Activated T-cell treated with anti-CD3 and anti-CD28 coated beads, Interleukin-2, amount 50 U/mL, for 72 hours (primary cell): Measurements from ENCODE around the gene NEDD9. TPM values are rescaled to one million over a fixed set of nuclear protein-coding genes. Genes with fewer than 3 reads are reported as not detected.

Experiments
- ATAC-seq, 2 donors: fragments of 150-1000 bp; cut with Tn5 transposase; replicated peaks in 1 of 2; 2 replicates each; pipeline ENCODE4 v1.10.0; 2021; ENCODE audit warnings: moderate library complexity in 2 of 2, mild to moderate bottlenecking in 1 of 2
- DNase-seq, 2 donors: peaks; one replicate each; pipeline ENCODE4 v3.0.0; 2021 to 2022; ENCODE audit warnings: mixed read lengths in 1 of 2
- H3K27ac Mint-ChIP-seq: one replicate; pipeline ENCODE4 v1.8.0; 2022; ENCODE audit warnings: mild to moderate bottlenecking, moderate library complexity, mixed read lengths
- H3K27me3 Mint-ChIP-seq: one replicate; pipeline ENCODE4 v1.8.0; 2022; ENCODE audit warnings: low read depth, mixed read lengths
- H3K36me3 Mint-ChIP-seq, 2 donors: one replicate each; pipeline ENCODE4 v1.8.0; 2022; ENCODE audit warnings: mixed read lengths in 2 of 2, mild to moderate bottlenecking in 1 of 2; ENCODE audit not compliant: insufficient read depth in 2 of 2
- H3K4me1 Mint-ChIP-seq: one replicate; pipeline ENCODE4 v1.8.0; 2022; ENCODE audit warnings: low read depth, mixed read lengths
- H3K4me3 Mint-ChIP-seq, 2 donors: one replicate each; pipeline ENCODE4 v1.8.0; 2022; ENCODE audit warnings: mild to moderate bottlenecking in 2 of 2, mixed read lengths in 2 of 2, moderate library complexity in 2 of 2
- H3K9me3 Mint-ChIP-seq, 2 donors: one replicate each; pipeline ENCODE4 v1.8.0; 2022; ENCODE audit warnings: mixed read lengths in 2 of 2
- total RNA-seq, 2 donors: library from RNA; stranded (reverse); gene quantifications; one replicate each; pipeline ENCODE4 v1.2.3, GENCODE V29; 2022

NEDD9 gene
- total RNA-seq, 2 donors from 2014 or later: 20.8 to 36.4 TPM

DNA sequence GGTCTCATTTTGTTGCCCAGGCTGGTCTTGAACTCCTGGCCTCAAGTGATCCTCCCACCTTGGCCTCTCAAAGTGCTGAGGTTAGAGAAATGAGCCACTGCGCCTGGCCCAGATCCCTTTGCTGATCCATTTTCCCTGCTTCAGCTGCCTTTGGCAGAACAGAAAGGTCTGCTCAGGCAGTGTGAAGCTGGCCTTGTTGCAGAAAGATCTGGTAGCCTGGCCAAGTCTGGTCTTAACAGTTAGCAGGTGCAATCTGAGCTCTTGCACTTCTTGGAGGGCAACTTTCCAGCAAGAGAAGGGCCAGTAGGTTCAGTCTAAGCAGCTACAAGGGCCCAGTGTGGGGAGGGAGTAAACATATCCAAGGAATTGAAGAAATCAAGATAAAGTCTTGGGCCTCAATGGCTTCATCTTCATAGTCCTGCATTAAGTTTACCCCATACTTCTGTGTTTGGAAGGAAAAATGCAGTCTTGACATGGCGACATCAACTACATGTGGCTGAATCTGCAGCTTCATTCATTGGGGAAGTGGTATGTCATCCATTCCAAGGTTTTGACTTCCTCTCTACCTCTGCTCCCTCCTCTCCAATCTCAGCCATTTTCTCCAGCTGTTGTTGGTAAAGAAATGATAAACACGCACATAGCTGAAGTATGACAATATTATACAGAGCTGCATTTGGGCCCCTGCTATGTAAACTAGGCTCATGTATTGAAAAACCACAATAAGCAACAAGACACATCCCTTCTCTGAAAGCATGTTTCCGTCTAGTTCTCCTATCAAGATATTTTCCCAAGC lies 39.0 kb upstream of the NEDD9 start:
- Mint-ChIP-seq H3K4me1 (peaks cover 16% of the 10 kb centered on the region), H3K27me3 (no peaks in the 10 kb centered on the region), H3K4me3 (no peak overlapping the region), H3K9me3 (no peaks in the 10 kb centered on the region), H3K36me3 (peaks cover 0 to 2% of the 10 kb centered on the region in 2 donors), H3K27ac (no peak overlapping the region)
- no peak for DNase-seq
- no peak for ATAC-seq

DNA sequence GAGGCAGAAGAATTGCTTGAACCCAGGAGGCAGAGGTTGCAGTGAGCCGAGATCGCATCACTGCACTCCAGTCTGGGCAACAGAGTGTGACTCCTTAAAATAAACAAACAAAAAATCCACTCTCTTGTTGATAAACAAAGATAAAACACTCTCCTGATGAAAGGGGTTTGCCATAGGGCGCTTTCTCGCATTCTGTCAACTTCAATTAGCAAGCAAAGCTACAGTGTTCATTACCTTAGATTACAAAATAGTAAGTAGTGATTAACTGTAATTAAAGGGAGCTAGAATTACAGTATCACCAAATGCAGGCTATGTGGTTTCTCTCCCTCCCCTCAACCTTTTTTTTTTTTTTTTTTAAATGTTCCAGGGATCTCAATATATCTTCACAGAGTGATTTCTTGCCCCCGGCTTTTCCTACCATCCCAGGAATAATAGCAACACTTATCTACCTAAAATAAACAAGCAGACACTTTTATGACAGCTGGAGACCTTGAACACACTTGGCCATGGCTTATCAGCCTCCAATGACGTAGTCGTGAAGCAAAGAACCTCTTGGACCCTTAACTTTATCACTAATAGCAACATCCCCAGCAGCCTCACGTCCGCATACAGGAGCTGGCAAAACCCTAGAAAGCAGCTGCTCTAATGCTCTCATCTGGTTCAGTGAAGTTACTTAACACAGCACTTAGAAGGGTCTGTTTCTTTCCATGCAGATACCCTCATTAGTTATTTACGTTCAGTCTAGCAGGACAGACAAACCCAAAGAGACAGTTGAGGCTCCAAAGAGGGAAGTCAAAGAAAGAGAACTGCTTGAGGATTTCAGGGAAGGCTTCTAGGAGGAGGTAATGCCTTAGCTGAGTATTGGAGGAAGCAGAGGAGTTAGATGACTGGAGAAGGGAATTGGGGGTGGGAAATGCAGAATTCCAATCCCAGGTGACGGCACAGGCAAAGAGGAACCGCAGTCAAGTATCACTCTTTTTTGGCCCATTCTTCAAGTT lies 37.9 kb upstream of the NEDD9 start:
- Mint-ChIP-seq H3K27ac (no peak overlapping the region), H3K4me3 (no peak overlapping the region), H3K27me3 (no peaks in the 10 kb centered on the region), H3K36me3 (peaks cover 0 to 2% of the 10 kb centered on the region in 2 donors), H3K9me3 (no peaks in the 10 kb centered on the region), H3K4me1 (peaks cover 6% of the 10 kb centered on the region)
- DNase-seq (no peak), ATAC-seq (no peak)

DNA sequence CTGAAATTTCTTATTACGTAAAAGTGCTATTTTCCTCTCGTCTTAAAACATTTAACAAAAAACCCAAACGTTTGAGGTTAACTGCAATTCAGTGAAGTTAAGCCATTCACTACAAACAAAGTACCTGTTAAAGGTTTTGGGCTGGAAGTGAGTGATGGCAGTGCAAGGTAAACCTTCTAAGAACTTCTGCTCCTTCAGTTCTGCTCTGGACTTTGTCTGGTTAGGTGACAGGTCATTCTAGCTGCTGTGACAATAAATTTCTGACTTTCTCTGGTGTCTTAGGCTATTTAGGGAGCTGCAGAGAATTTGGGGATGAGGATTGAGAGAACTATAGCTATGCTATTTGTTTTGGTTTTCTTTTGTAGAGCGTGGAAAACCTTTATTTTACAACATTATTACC lies 36.5 kb upstream of the NEDD9 start:
- no peak for DNase-seq
- Mint-ChIP-seq H3K36me3 (peaks cover 0 to 2% of the 10 kb centered on the region in 2 donors), H3K4me3 (no peak overlapping the region), H3K9me3 (no peaks in the 10 kb centered on the region), H3K27me3 (no peaks in the 10 kb centered on the region), H3K27ac (no peak overlapping the region), H3K4me1 (peaks cover 4% of the 10 kb centered on the region)
- ATAC-seq: no peak

DNA sequence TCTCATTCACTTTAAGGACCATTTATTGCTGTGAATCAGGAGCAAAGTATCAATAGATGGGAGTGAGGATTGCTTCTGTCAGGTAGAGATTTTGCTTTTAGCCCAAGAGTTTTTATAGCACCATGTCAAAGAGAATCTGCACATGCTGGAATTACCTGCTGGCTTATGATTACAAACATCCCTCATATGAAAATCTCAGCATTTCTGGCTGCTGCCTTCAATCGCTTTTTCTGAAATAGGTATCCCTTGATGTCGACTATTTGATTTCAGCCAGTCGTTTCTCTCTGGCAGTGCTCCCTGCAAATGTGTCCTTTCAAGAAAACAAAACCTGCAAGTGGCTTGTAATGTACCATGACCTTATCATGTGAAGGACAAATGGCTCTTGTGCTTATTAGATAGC lies 34.5 kb upstream of the NEDD9 start:
- DNase-seq: no peak
- no peak overlapping the region for H3K27ac Mint-ChIP-seq
- peaks cover 15% of the 10 kb centered on the region for H3K4me1 Mint-ChIP-seq
- no peaks in the 10 kb centered on the region for H3K9me3 Mint-ChIP-seq
- H3K36me3 Mint-ChIP-seq: no peaks in the 10 kb centered on the region
- ATAC-seq: no peak
- H3K4me3 Mint-ChIP-seq: no peak overlapping the region
- H3K27me3 Mint-ChIP-seq: no peaks in the 10 kb centered on the region

DNA sequence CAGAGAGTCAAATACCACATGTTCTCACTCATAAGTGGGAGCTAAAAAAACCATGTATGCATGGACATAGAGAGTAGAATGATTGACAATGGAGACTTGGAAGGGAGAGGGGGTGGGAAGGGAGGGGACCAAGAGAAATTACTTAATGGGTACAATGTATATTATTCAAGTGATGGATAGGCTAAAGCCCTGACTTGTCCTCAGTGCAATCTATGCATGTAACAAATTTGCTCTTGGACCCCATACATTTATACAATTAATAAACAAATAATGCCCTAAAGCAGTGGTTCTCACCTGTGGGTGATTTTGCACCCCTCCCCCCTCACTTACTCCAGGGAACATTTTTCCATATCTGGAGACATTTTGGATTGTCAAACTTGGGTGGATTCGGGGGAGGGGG lies 33.5 kb upstream of the NEDD9 start:
- no peak overlapping the region for H3K4me3 Mint-ChIP-seq
- ATAC-seq (no peak), DNase-seq (no peak)
- no peaks in the 10 kb centered on the region for H3K9me3 Mint-ChIP-seq
- no peaks in the 10 kb centered on the region for H3K36me3 Mint-ChIP-seq
- H3K4me1 Mint-ChIP-seq: peaks cover 15% of the 10 kb centered on the region
- H3K27ac Mint-ChIP-seq: no peak overlapping the region
- H3K27me3 Mint-ChIP-seq: no peaks in the 10 kb centered on the region

DNA sequence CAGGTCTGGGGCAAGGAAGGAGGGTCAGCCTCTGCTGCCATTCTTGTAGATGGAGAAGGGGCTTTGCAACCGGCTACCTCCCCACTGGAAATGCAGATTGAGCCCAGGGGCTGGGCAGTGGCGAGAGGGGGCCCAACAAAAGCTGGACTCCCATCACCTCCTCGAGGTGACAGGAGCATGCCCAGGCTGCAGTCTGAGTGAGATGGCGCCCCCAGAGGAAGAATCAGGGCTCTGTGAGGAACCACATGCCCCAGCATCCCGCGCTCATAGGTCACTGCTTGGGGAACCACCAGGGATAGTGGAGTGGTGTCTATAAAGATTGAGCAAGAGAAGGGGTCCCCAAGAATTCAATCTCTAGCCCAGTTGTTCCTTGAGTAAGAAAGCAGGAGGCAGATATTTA lies 31.6 kb upstream of the NEDD9 start:
- Mint-ChIP-seq H3K27me3 (no peaks in the 10 kb centered on the region), H3K36me3 (peaks cover 0 to 2% of the 10 kb centered on the region in 2 donors), H3K27ac (peak overlapping the region; percentile 28), H3K4me3 (no peak overlapping the region), H3K9me3 (no peaks in the 10 kb centered on the region), H3K4me1 (peaks cover 26% of the 10 kb centered on the region)
- DNase-seq: no peak
- ATAC-seq: no peak

DNA sequence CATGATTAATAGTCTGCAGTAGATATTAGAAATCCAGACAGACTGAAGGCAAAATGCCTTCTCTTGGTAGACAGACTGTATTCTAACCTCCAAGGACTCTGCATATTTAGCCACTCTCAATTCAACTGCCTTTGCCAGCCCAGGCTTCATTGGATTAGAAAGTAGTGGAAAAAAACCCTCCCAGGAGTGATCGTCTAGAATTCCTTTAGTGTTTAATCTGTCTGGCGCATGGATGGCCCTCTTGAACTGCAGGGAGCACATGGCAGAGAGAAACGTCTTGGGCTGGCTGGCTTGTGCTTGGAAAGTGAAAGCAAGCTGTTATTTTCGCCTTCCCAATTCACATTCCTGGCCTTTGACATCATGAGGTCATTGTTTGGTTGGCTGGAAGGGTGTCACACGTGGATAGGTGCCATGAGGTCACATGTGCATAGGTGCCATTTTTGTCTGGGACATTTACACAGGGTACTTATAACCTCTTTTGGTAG lies 30.9 kb upstream of the NEDD9 start:
- peaks cover 34% of the 10 kb centered on the region for H3K4me1 Mint-ChIP-seq
- peaks cover 0 to 2% of the 10 kb centered on the region in 2 donors for H3K36me3 Mint-ChIP-seq
- H3K27ac Mint-ChIP-seq: no peak overlapping the region
- DNase-seq (no peak), ATAC-seq (no peak)
- H3K4me3 Mint-ChIP-seq: peak overlapping the region in 1 of 2 donors; percentile 3
- H3K9me3 Mint-ChIP-seq: no peaks in the 10 kb centered on the region
- no peaks in the 10 kb centered on the region for H3K27me3 Mint-ChIP-seq

DNA sequence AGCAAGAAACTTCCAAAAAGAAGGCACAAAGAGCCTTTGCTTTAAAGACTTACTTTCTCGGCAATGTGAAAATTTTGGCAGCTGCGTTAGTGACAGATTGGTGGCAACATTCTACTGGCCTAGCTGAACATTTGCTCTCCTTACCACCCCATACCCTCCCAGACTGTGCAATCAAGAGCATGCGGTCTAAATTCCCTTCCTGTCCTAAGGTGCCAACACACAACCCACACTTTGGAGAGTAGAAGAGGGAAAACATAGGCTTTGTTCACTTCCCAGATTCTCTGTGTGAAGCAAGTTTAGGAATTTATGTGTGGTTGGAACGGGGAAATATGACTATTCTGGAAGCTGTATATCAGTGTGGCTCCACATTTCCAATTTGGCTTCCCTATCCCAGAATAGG lies 29.8 kb upstream of the NEDD9 start:
- no peak for ATAC-seq
- peaks cover 44% of the 10 kb centered on the region for H3K4me1 Mint-ChIP-seq

DNA sequence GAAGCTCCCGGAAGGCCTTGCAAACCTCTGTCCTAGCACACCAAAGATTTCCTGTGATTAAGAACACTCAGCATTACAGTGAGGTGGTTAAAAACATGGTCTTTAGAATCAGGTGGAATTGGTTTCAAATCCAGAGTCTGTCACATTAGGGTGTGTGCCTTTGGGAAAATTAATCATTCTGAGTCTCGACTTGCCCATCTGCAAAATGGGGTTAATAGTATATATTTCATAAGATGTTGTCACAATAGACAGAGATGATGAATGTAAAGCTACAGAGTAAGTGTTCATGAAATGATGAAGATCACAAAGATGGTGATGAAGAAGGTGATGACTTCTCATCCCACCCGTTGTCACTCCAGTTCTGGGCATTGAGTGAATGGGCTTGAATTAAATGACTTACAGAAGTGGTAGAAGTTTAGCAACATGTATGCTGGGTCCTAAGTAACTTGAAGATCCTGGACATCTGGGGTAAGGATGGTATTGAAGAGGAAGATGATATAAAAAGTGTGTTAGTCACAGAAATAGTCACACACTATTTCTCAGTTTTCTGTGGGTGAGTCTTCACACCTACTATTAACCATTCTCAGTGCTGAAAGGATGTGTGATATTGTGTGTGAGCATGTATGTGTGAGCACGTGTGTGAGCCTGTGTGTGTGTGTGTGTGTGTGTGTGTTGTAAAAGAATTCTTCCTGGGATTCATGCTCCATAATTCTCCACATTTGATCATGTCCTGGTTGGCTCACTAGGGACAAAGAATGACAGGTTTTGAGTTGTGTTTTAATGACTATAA lies 28.0 kb upstream of the NEDD9 start:
- ATAC-seq (peak in 1 of 2 donors; percentile 41), DNase-seq (no peak)
- H3K4me1 Mint-ChIP-seq: peaks cover 44% of the 10 kb centered on the region
- peak overlapping the region in 1 of 2 donors; percentile 33 for H3K4me3 Mint-ChIP-seq
- no peaks in the 10 kb centered on the region for H3K9me3 Mint-ChIP-seq
- H3K27me3 Mint-ChIP-seq: no peaks in the 10 kb centered on the region
- H3K36me3 Mint-ChIP-seq: peaks cover 0 to 2% of the 10 kb centered on the region in 2 donors
- H3K27ac Mint-ChIP-seq: peak overlapping the region; percentile 36

More for the DNA sequence above, 29.8 kb upstream of the NEDD9 start:
- Mint-ChIP-seq H3K4me3 (no peak overlapping the region), H3K27me3 (no peaks in the 10 kb centered on the region), H3K27ac (no peak overlapping the region), H3K36me3 (peaks cover 0 to 2% of the 10 kb centered on the region in 2 donors), H3K9me3 (no peaks in the 10 kb centered on the region)
- DNase-seq: no peak

DNA sequence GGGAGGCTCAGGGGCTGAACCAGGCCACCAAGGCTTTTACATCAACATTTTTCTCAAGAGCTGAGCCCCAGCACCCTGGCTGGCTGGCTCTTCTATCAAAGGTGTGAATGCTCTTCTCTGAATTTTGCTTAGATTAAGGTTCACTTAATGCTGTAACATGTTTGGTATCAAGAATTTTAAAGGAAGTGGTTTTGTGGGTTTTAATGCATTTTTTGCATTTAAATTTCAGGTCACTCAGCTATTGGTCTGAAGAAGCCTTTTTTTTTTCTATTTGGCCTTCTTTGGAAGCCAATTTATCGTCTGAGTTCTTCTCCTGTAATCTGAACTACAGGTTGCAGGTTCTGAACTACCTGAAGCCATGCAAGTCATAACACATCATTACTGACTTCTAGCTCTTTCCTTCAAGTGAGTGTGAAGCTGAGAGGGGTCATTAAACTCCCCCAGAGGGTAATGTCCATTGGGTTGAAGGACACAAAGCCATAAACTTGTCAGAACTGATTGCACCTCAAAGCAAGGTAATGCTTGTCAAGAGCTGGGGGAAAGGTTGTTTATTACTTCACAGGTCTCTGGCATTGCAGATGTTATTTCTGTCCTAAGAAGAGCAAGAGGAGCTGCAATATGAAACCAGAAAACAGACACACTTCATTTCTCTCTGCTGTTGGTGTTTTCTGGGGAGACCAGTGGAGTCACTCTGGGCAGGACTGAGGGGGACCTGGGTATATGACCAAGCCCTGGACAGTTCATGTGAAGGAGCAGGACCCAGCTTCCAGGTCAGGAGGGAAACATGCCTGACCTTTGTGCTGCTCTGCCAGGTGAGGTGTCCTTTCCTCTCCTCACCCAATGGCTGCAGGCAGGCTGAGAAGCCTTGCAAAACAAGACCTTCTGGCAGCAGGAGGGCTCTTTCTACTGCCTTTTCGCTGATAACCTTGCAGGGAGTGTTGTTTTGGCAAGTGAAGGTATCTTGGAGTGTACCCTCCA lies 26.1 kb upstream of the NEDD9 start:
- Mint-ChIP-seq H3K27ac (peak overlapping the region; percentile 94), H3K4me3 (peak overlapping the region; percentile 18 to 55), H3K9me3 (no peaks in the 10 kb centered on the region), H3K36me3 (peaks cover 2 to 3% of the 10 kb centered on the region in 2 donors), H3K4me1 (peaks cover 42% of the 10 kb centered on the region), H3K27me3 (no peaks in the 10 kb centered on the region)
- peak; percentile 51 to 72 for ATAC-seq
- DNase-seq: no peak

DNA sequence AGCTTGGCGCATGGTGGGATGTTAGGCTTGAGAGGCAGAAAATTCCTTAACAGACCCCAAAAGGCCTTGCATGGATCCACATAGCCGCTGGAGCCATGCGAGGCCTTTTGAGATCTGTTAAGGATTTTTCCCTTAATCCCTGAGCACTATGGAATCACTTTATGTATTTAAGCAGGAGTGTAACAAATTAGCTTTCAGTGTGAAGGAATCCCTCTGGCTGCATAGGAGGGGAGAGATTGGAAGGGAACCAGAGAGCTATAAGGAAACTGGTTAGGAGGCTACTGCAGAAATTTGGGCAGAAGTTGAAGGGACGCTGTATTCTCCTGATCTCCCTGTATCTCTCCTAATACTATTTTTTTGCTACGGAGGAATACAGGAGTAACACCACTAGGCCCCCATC lies 23.1 kb upstream of the NEDD9 start:
- H3K27me3 Mint-ChIP-seq: no peaks in the 10 kb centered on the region
- DNase-seq (no peak), ATAC-seq (no peak)
- H3K9me3 Mint-ChIP-seq: no peaks in the 10 kb centered on the region
- H3K36me3 Mint-ChIP-seq: peaks cover 3 to 4% of the 10 kb centered on the region in 2 donors
- H3K4me3 Mint-ChIP-seq: no peak overlapping the region
- H3K4me1 Mint-ChIP-seq: peaks cover 31% of the 10 kb centered on the region
- H3K27ac Mint-ChIP-seq: no peak overlapping the region

DNA sequence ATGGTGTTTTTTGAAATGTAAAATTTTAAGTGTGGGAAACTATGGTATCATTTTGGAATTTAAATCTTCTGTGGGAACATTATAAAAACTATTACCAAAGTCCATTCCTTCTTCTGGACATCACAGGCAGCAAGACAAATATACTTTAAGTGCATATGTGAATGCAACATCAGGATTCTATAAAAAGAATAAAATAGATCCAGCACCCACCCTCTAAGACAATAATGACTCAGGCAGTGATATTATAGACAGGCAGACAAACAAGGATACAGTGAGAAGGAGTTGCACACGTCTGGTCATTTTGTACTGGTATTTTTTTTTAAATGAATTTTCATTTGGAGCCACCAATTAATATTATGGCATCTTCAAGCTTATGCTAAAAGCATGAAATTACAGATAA lies 21.1 kb upstream of the NEDD9 start:
- H3K27ac Mint-ChIP-seq: no peak overlapping the region
- no peak overlapping the region for H3K4me3 Mint-ChIP-seq
- ATAC-seq (no peak), DNase-seq (no peak)
- peaks cover 5 to 6% of the 10 kb centered on the region in 2 donors for H3K36me3 Mint-ChIP-seq
- H3K4me1 Mint-ChIP-seq: peaks cover 17% of the 10 kb centered on the region
- H3K27me3 Mint-ChIP-seq: no peaks in the 10 kb centered on the region
- peaks cover 0 to 5% of the 10 kb centered on the region in 2 donors for H3K9me3 Mint-ChIP-seq
